Islet precursor cell (in vitro differentiated cells): Measurements from ENCODE around the gene PTS.

ENCODE experiments used
- DNase-seq: peaks from one replicate; pipeline ENCODE4 v3.0.0-alpha.2; 2018

The PTS gene

GRCh38 chr11:112267188-112267591 is 41.0 kb downstream of the PTS start:
- DNase-seq = peak; percentile 76

GRCh38 chr11:112268406-112268805 is 42.2 kb downstream of the PTS start:
- no peak for DNase-seq

DNA sequence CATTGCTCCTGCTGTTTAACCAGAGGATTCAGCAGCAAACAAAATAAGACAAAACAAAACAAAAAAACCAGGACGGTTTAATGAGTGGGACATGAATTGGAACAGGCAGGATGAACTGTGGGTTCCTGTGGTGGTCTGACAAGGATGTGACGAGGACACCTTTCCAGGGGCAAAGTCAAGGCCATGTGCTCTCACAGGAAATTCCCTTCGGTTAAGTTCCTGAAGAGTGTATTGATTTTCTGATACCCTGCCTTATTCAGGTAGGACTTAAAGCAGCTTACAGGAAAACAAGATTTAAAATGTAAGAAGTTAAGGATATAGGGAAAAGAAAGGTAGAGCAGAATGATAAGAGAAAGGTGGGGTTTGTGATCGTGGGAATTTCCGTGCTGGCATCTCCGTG is 42.9 kb downstream of the PTS start:
- no peak for DNase-seq

- peak; percentile 64 for DNase-seq
Observed at GRCh38 chr11:112270551-112271180, 44.4 kb downstream of the PTS start.

DNA sequence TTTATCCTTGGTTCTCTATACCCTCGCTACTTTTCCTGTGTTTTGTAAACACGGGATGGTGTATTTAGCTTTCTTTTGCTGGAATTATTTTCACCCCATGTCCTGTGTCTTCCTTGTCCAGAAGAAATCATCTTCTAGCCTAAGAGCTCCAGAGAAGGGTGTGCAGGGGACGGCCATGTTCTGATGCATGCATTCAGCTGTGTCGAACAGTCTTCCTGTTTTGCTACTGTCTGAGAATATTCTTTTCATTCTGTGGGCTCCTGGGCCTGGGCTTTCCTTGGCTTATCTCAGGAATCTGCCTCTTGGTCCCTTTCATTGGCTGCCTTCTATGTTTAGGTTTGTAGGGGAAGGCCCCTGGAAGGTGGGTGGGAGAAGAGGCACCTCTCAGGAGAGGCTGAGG is 45.0 kb downstream of the PTS start:
- no peak for DNase-seq

DNA sequence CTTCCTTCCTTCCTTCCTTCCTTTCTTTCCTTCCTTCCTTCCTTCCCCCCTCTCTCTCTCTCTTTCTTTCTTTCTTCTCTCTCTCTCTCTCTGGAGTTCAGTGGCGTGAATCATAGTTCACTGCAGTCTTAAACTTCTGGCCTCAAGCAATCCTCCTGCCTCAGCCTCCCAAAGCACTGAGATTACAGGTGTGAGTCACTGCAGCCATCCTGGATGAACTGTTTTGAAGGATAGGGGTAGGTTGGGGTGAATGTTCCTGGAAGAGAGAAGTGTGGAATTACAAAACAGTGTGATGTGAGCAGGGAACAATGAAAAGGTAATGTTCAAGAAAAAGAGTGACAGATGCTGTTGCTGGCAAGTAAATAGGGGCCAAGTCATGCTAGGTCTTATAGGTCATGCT is 46.8 kb downstream of the PTS start:
- DNase-seq = no peak

DNA sequence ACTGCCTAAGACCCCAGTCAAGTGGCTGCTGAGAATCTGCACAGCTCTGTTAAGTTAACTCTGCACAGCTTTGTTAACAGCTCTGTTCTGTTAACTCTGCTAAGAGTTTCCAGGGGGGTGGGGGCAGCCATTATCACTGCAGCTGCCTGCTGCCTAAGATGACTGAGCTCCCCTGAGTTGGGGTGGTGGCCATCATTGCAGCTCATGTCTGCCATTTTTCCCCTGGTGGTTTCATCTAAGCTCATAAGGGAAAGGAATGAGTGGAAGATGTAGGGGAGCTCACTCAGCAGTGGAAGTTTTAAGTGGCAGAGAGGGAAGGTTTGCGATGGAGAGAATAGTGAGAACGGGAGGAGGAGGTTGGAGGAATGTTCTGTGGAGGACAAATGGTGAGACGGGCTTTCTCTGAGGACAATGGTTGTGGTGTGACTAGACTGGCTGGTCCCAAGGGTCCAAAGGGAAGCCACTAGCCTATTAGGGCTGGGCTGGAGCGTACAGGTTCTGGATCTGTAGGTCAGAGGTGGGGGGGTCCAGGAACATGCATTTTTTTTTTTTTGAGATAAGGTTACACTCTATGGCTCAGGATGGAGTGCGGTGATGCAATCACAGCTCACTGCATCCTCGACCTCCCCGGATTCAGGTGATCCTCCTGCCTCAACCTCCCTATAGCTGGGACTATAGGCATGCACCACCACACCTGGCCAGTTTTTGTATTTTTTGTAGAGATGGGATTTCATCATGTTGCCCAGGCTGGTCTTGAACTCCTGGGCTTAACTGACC is 48.0 kb downstream of the PTS start:
- DNase-seq = no peak

DNA sequence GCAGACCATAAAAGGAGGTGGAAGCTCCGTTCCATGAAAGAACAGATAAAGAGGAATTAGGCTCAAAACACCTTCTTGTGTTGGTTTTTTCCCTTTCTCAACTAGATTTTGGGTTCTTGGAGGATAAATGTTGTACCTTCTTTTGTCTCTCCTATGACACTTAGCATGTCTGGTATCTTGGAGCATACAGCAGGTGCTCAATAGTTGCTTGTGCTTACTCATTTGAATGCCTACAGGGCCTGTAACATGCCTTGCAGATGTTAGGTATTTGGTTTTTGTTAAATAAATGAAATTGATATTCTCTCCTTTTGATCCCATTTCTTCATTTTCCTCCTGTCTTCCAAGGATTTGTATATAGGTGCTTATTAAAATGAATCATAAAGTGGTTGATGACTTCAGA is 50.8 kb downstream of the PTS start:
- DNase-seq = no peak

GRCh38 chr11:112277941-112278340 is 51.7 kb downstream of the PTS start:
- peak; percentile 75 for DNase-seq

GRCh38 chr11:112278803-112279202 is 52.6 kb downstream of the PTS start:
- DNase-seq = no peak

DNA sequence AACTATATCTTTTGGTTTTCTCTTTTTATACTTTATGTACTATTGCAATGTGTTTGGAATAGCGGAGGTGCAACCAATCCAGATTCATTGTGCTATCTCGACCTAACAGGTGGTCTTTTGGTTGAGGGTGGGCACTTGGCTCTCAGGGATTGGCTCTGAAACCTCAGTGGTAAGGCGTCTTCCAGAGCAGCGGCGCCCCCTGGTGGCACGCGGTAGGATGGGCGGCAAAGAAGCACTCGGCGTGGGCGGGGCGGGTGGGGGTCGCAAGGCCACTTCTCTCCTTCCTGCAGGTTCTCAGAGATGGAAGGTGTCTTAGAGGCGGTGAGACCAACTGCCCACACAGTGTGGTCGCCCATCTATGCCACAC is 53.7 kb downstream of the PTS start:
- DNase-seq = peak; percentile 77

- peak; percentile 84 for DNase-seq
Observed at GRCh38 chr11:112280268-112281126, 54.3 kb downstream of the PTS start.

- no peak for DNase-seq
Observed at GRCh38 chr11:112281726-112282125, 55.5 kb downstream of the PTS start.
